ENCODE measurements around the gene EFHD2. TPM values are rescaled to one million over a fixed set of nuclear protein-coding genes. Genes with fewer than 3 reads are reported as not detected.

The EFHD2 gene
- polyA plus RNA-seq, 1 donor from 2014 or later = 10.3 TPM

GRCh38 chr1:15402809-15403450, 6.8 kb upstream of the EFHD2 start:
- Histone ChIP-seq H3K9me3 (ENCODE audit: low read length) (no peaks in the 10 kb centered on the region), H3K36me3 (ENCODE audit: insufficient read depth, low read length) (no peaks in the 10 kb centered on the region), H3K27me3 (ENCODE audit: insufficient read depth, low read depth, low read length) (no peaks in the 10 kb centered on the region), H3K4me3 (ENCODE audit: low read length) (no peak overlapping the region), H3K9ac (ENCODE audit: low read length) (no peak overlapping the region), H3K27ac (ENCODE audit: low read length) (no peak overlapping the region), H3K9me2 (ENCODE audit: insufficient read depth, low read length) (no peaks in the 10 kb centered on the region), H3K79me2 (replicated peaks; ENCODE audit: insufficient read depth, low read length) (no peaks in the 10 kb centered on the region), H4K20me1 (ENCODE audit: insufficient read depth) (no peaks in the 10 kb centered on the region), H3F3A (ENCODE audit: insufficient read depth, low read length, poor library complexity, severe bottlenecking) (no peaks in the 10 kb centered on the region), H3K4me2 (ENCODE audit: low read length) (no peak overlapping the region), H2AFZ (ENCODE audit: low read depth, low read length) (no peak overlapping the region)
- TF ChIP-seq EZH2 (IDR thresholded peaks at IDR 0.05; ENCODE audit: borderline replicate concordance, insufficient read depth, low read length, poor library complexity, severe bottlenecking) (no peak), REST (IDR thresholded peaks at IDR 0.05; ENCODE audit: borderline replicate concordance) (no peak), TAF1 (IDR thresholded peaks at IDR 0.05; ENCODE audit: low read depth) (no peak), MXI1 (conservative IDR thresholded peaks at IDR 0.05; ENCODE audit: poor library complexity, severe bottlenecking) (no peak), POLR2AphosphoS5 (IDR thresholded peaks at IDR 0.05) (no peak), EP300 (conservative IDR thresholded peaks at IDR 0.05; ENCODE audit: poor library complexity, severe bottlenecking) (no peak), RAD21 (conservative IDR thresholded peaks at IDR 0.05) (no peak), CTCF (IDR thresholded peaks at IDR 0.05; ENCODE audit: poor library complexity, severe bottlenecking) (no peak), SMC3 (conservative IDR thresholded peaks at IDR 0.05; ENCODE audit: poor library complexity) (no peak)

GRCh38 chr1:15403962-15404580, 5.6 kb upstream of the EFHD2 start:
- TF ChIP-seq REST (IDR thresholded peaks at IDR 0.05; ENCODE audit: borderline replicate concordance) (no peak), CTCF (IDR thresholded peaks at IDR 0.05; ENCODE audit: poor library complexity, severe bottlenecking) (no peak), MXI1 (conservative IDR thresholded peaks at IDR 0.05; ENCODE audit: poor library complexity, severe bottlenecking) (no peak), SMC3 (conservative IDR thresholded peaks at IDR 0.05; ENCODE audit: poor library complexity) (no peak), EZH2 (IDR thresholded peaks at IDR 0.05; ENCODE audit: borderline replicate concordance, insufficient read depth, low read length, poor library complexity, severe bottlenecking) (no peak), EP300 (conservative IDR thresholded peaks at IDR 0.05; ENCODE audit: poor library complexity, severe bottlenecking) (no peak), RAD21 (conservative IDR thresholded peaks at IDR 0.05) (no peak), TAF1 (IDR thresholded peaks at IDR 0.05; ENCODE audit: low read depth) (no peak), POLR2AphosphoS5 (IDR thresholded peaks at IDR 0.05) (no peak)

More at GRCh38 chr1:15403962-15404580, 5.6 kb upstream of the EFHD2 start:
- Histone ChIP-seq H3K9me2 (ENCODE audit: insufficient read depth, low read length) (no peaks in the 10 kb centered on the region), H3F3A (ENCODE audit: insufficient read depth, low read length, poor library complexity, severe bottlenecking) (no peaks in the 10 kb centered on the region), H2AFZ (ENCODE audit: low read depth, low read length) (no peak overlapping the region), H3K36me3 (ENCODE audit: insufficient read depth, low read length) (no peaks in the 10 kb centered on the region), H4K20me1 (ENCODE audit: insufficient read depth) (no peaks in the 10 kb centered on the region), H3K4me2 (ENCODE audit: low read length) (no peak overlapping the region), H3K9ac (ENCODE audit: low read length) (no peak overlapping the region), H3K27ac (ENCODE audit: low read length) (no peak overlapping the region), H3K4me3 (ENCODE audit: low read length) (no peak overlapping the region), H3K9me3 (ENCODE audit: low read length) (no peaks in the 10 kb centered on the region), H3K27me3 (ENCODE audit: insufficient read depth, low read depth, low read length) (no peaks in the 10 kb centered on the region), H3K79me2 (replicated peaks; ENCODE audit: insufficient read depth, low read length) (no peaks in the 10 kb centered on the region)

Measured in neural cell (in vitro differentiated cells).